ENCODE results near the gene SPDYE2. TPM values are rescaled to one million over a fixed set of nuclear protein-coding genes. Genes with fewer than 3 reads are reported as not detected.
"Not testable (repeated sequence)": the region's sequence is repeated elsewhere in the genome, so short reads cannot be mapped to it uniquely, and the experiment has no call there.

The SPDYE2 gene
- total RNA-seq, 1 experiment from 2014 or later, result 0.15 TPM

GRCh38 chr7:102520797-102521196 lies 30.2 kb upstream of the SPDYE2 start:
- H3K4me3 Mint-ChIP-seq; H3K27ac Mint-ChIP-seq; H3K9me3 Mint-ChIP-seq; H3K4me1 Mint-ChIP-seq; ATAC-seq; POLR2A ChIA-PET; H3K36me3 Mint-ChIP-seq; DNase-seq (ENCODE audit: low spot score); H3K27me3 Mint-ChIP-seq (ENCODE audit: low read depth); CTCF ChIA-PET: not testable (repeated sequence)

- H3K27me3 Mint-ChIP-seq (ENCODE audit: low read depth); DNase-seq (ENCODE audit: low spot score); H3K36me3 Mint-ChIP-seq; H3K4me1 Mint-ChIP-seq; POLR2A ChIA-PET; H3K9me3 Mint-ChIP-seq; CTCF ChIA-PET; H3K27ac Mint-ChIP-seq; H3K4me3 Mint-ChIP-seq; ATAC-seq: not testable (repeated sequence)
Observed at GRCh38 chr7:102524803-102525202, 26.2 kb upstream of the SPDYE2 start.

- H3K36me3 Mint-ChIP-seq; H3K27ac Mint-ChIP-seq; H3K4me3 Mint-ChIP-seq; H3K27me3 Mint-ChIP-seq (ENCODE audit: low read depth); H3K9me3 Mint-ChIP-seq; H3K4me1 Mint-ChIP-seq; DNase-seq (ENCODE audit: low spot score); POLR2A ChIA-PET; CTCF ChIA-PET: not testable (repeated sequence)
- ATAC-seq, result 0 out of 2 replicates have a peak, but pooled peaks have one; percentile 7
Observed at GRCh38 chr7:102527182-102527581, 23.8 kb upstream of the SPDYE2 start.

GRCh38 chr7:102527822-102528793 lies 22.9 kb upstream of the SPDYE2 start:
- POLR2A ChIA-PET; H3K27me3 Mint-ChIP-seq (ENCODE audit: low read depth); H3K4me3 Mint-ChIP-seq; CTCF ChIA-PET; H3K27ac Mint-ChIP-seq; H3K36me3 Mint-ChIP-seq; H3K4me1 Mint-ChIP-seq; ATAC-seq; DNase-seq (ENCODE audit: low spot score); H3K9me3 Mint-ChIP-seq: not testable (repeated sequence)

- H3K27ac Mint-ChIP-seq; DNase-seq (ENCODE audit: low spot score); ATAC-seq; H3K9me3 Mint-ChIP-seq; H3K4me3 Mint-ChIP-seq; H3K27me3 Mint-ChIP-seq (ENCODE audit: low read depth); H3K4me1 Mint-ChIP-seq; H3K36me3 Mint-ChIP-seq; POLR2A ChIA-PET; CTCF ChIA-PET: not testable (repeated sequence)
Observed at GRCh38 chr7:102531583-102531982, 19.4 kb upstream of the SPDYE2 start.

- H3K4me1 Mint-ChIP-seq; H3K36me3 Mint-ChIP-seq; ATAC-seq; H3K27ac Mint-ChIP-seq; H3K4me3 Mint-ChIP-seq; H3K9me3 Mint-ChIP-seq; POLR2A ChIA-PET; CTCF ChIA-PET; DNase-seq (ENCODE audit: low spot score); H3K27me3 Mint-ChIP-seq (ENCODE audit: low read depth): not testable (repeated sequence)
Observed at GRCh38 chr7:102532127-102532526, 18.9 kb upstream of the SPDYE2 start.

GRCh38 chr7:102535062-102535615 lies 15.9 kb upstream of the SPDYE2 start:
- not testable (repeated sequence) for H3K4me1 Mint-ChIP-seq

GRCh38 chr7:102540604-102541003 lies 10.4 kb upstream of the SPDYE2 start:
- POLR2A ChIA-PET; H3K4me1 Mint-ChIP-seq; DNase-seq (ENCODE audit: low spot score); H3K27ac Mint-ChIP-seq; CTCF ChIA-PET; ATAC-seq; H3K4me3 Mint-ChIP-seq; H3K36me3 Mint-ChIP-seq; H3K9me3 Mint-ChIP-seq; H3K27me3 Mint-ChIP-seq (ENCODE audit: low read depth): not testable (repeated sequence)

More at GRCh38 chr7:102535062-102535615, 15.9 kb upstream of the SPDYE2 start:
- CTCF ChIA-PET; DNase-seq (ENCODE audit: low spot score); H3K27ac Mint-ChIP-seq; H3K27me3 Mint-ChIP-seq (ENCODE audit: low read depth); H3K4me3 Mint-ChIP-seq; H3K36me3 Mint-ChIP-seq; POLR2A ChIA-PET; ATAC-seq; H3K9me3 Mint-ChIP-seq: not testable (repeated sequence)

- H3K4me3 Mint-ChIP-seq; ATAC-seq; H3K4me1 Mint-ChIP-seq; DNase-seq (ENCODE audit: low spot score); POLR2A ChIA-PET; CTCF ChIA-PET; H3K9me3 Mint-ChIP-seq; H3K27me3 Mint-ChIP-seq (ENCODE audit: low read depth); H3K36me3 Mint-ChIP-seq; H3K27ac Mint-ChIP-seq: not testable (repeated sequence)
Observed at GRCh38 chr7:102542083-102542482, 8.9 kb upstream of the SPDYE2 start.

GRCh38 chr7:102542771-102543170 lies 8.3 kb upstream of the SPDYE2 start:
- CTCF ChIA-PET; H3K27ac Mint-ChIP-seq; POLR2A ChIA-PET; ATAC-seq; H3K36me3 Mint-ChIP-seq; DNase-seq (ENCODE audit: low spot score); H3K9me3 Mint-ChIP-seq; H3K4me1 Mint-ChIP-seq; H3K4me3 Mint-ChIP-seq; H3K27me3 Mint-ChIP-seq (ENCODE audit: low read depth): not testable (repeated sequence)

- H3K4me3 Mint-ChIP-seq; POLR2A ChIA-PET; H3K9me3 Mint-ChIP-seq; H3K27me3 Mint-ChIP-seq (ENCODE audit: low read depth); H3K27ac Mint-ChIP-seq; H3K4me1 Mint-ChIP-seq; CTCF ChIA-PET; H3K36me3 Mint-ChIP-seq; DNase-seq (ENCODE audit: low spot score): not testable (repeated sequence)
- peak; percentile 15 for ATAC-seq
Observed at GRCh38 chr7:102543596-102543995, 7.4 kb upstream of the SPDYE2 start, which contains the start of gene UPK3BL2. Gene UPK3BL2 (minus strand): TSS chr7:102543696. CDS start chr7:102543636, 60 bp downstream.

GRCh38 chr7:102544372-102544771 lies 6.7 kb upstream of the SPDYE2 start:
- H3K27ac Mint-ChIP-seq; CTCF ChIA-PET; H3K4me1 Mint-ChIP-seq; DNase-seq (ENCODE audit: low spot score); H3K4me3 Mint-ChIP-seq; H3K36me3 Mint-ChIP-seq; H3K27me3 Mint-ChIP-seq (ENCODE audit: low read depth); ATAC-seq; H3K9me3 Mint-ChIP-seq; POLR2A ChIA-PET: not testable (repeated sequence)
